CD4-positive, CD25-positive, alpha-beta regulatory T cell (primary cell): Measurements from ENCODE around the gene TPPP3. TPM values are rescaled to one million over a fixed set of nuclear protein-coding genes. Genes with fewer than 3 reads are reported as not detected.

Experiments used
- ATAC-seq, 2 donors: fragments of 150-1000 bp; cut with Tn5 transposase; one replicate each; pipeline ENCODE4 v1.10.0; 2021; ENCODE audit warnings: low read depth in 2 of 2, moderate number of reproducible peaks in 2 of 2, moderate library complexity in 1 of 2
- DNase-seq, 3 donors: peaks; one replicate each; pipeline versions ENCODE4 v3.0.0 to v3.0.0-alpha.2; 2012 to 2022; ENCODE audit warnings: mixed read lengths in 1 of 3
- H3K27ac ChIP-seq: one replicate; pipeline ENCODE4 v1.7.0; 2013; ENCODE audit warnings: mild to moderate bottlenecking, low read length; ENCODE audit not compliant: insufficient read depth, poor library complexity, severe bottlenecking
- H3K27me3 ChIP-seq: one replicate; pipeline ENCODE4 v1.7.0; 2013; ENCODE audit warnings: low read length; ENCODE audit not compliant: control insufficient read depth, insufficient read depth
- H3K36me3 ChIP-seq: one replicate; pipeline ENCODE4 v1.7.0; 2013; ENCODE audit warnings: mild to moderate bottlenecking, low read length, moderate library complexity; ENCODE audit not compliant: control insufficient read depth, insufficient read depth
- H3K4me1 ChIP-seq: 2 replicates; pipeline ENCODE4 v1.7.0; 2013; ENCODE audit warnings: mild to moderate bottlenecking, low read length; ENCODE audit not compliant: insufficient read depth, control insufficient read depth, poor library complexity, severe bottlenecking
- H3K4me3 ChIP-seq: one replicate; pipeline ENCODE4 v1.7.0; 2013; ENCODE audit warnings: low read depth, mild to moderate bottlenecking, low read length, moderate library complexity
- H3K9me3 ChIP-seq, 2 experiments: 1 replicate in 1 of 2; 2 replicates in 1 of 2; pipeline ENCODE4 v1.7.0; 2013; ENCODE audit warnings: low read length in 2 of 2, mild to moderate bottlenecking in 1 of 2, moderate library complexity in 1 of 2; ENCODE audit not compliant: control insufficient read depth in 2 of 2
- H3K27ac Mint-ChIP-seq, 3 donors: one replicate each; pipeline ENCODE4 v1.8.0; 2020 to 2022; ENCODE audit warnings: mild to moderate bottlenecking in 3 of 3, mixed read lengths in 3 of 3, moderate library complexity in 2 of 3
- H3K27me3 Mint-ChIP-seq: one replicate; pipeline ENCODE4 v1.8.0; 2022; ENCODE audit warnings: mild to moderate bottlenecking, mixed read lengths
- H3K36me3 Mint-ChIP-seq: one replicate; pipeline ENCODE4 v1.8.0; 2020; ENCODE audit warnings: mixed read lengths
- H3K4me1 Mint-ChIP-seq, 4 donors: one replicate each; pipeline ENCODE4 v1.8.0; 2020 to 2022; ENCODE audit warnings: mixed read lengths in 4 of 4, mild to moderate bottlenecking in 1 of 4
- H3K4me3 Mint-ChIP-seq, 4 donors: one replicate each; pipeline ENCODE4 v1.8.0; 2020 to 2022; ENCODE audit warnings: mild to moderate bottlenecking in 4 of 4, mixed read lengths in 4 of 4, moderate library complexity in 3 of 4
- H3K9me3 Mint-ChIP-seq, 7 donors: one replicate each; pipeline ENCODE4 v1.8.0; 2020 to 2022; ENCODE audit warnings: mixed read lengths in 7 of 7, mild to moderate bottlenecking in 3 of 7, moderate library complexity in 2 of 7
- polyA plus RNA-seq, 4 donors: library from polyadenylated mRNA; unstranded; fragments of 300-500 nt; fragmentation: Illumina TruSeq; gene quantifications; one replicate each; pipeline ENCODE4 v1.2.3, GENCODE V29; 2021
- total RNA-seq: library from RNA; stranded (reverse); gene quantifications from one replicate; pipeline ENCODE4 v1.2.3, GENCODE V29; 2022

Gene TPPP3
- total and polyA plus RNA-seq, 5 donors from 2014 or later, result not detected

GRCh38 chr16:67436640-67437193 is 43.4 kb upstream of the TPPP3 start:
- Mint-ChIP-seq H3K9me3 (peaks cover 0 to 1% (median 0%) of the 10 kb centered on the region in 7 donors), H3K36me3 (peaks cover 14% of the 10 kb centered on the region), H3K27ac (no peak overlapping the region), H3K4me1 (peaks cover 0 to 4% (median under 1%) of the 10 kb centered on the region in 4 donors), H3K27me3 (peaks cover 12% of the 10 kb centered on the region), H3K4me3 (peak overlapping the region in 1 of 4 donors; percentile 17)
- Histone ChIP-seq H3K4me1 (peaks cover 2% of the 10 kb centered on the region), H3K4me3 (no peak overlapping the region), H3K27me3 (no peaks in the 10 kb centered on the region), H3K9me3 (no peaks in the 10 kb centered on the region), H3K36me3 (peaks cover 16% of the 10 kb centered on the region), H3K27ac (no peak overlapping the region)
- ATAC-seq (no peak), DNase-seq (no peak)

- no peak overlapping the region for H3K27ac ChIP-seq
Measured at GRCh38 chr16:67435758-67436164, 42.5 kb upstream of the TPPP3 start.

GRCh38 chr16:67433131-67433719 is 39.9 kb upstream of the TPPP3 start:
- H3K27ac ChIP-seq, result no peak overlapping the region
- DNase-seq (no peak), ATAC-seq (no peak)
- peaks cover 11% of the 10 kb centered on the region for H3K27me3 ChIP-seq
- Mint-ChIP-seq H3K4me1 (peaks cover 0 to 15% (median 2%) of the 10 kb centered on the region in 4 donors), H3K27me3 (peaks cover 35% of the 10 kb centered on the region), H3K27ac (no peak overlapping the region), H3K36me3 (peaks cover 8% of the 10 kb centered on the region), H3K4me3 (peak overlapping the region in 1 of 4 donors; percentile 57), H3K9me3 (peaks cover 0 to 1% (median 0%) of the 10 kb centered on the region in 7 donors)
- peaks cover 14% of the 10 kb centered on the region for H3K4me1 ChIP-seq
- no peaks in the 10 kb centered on the region for H3K9me3 ChIP-seq
- H3K36me3 ChIP-seq, result peaks cover under 1% of the 10 kb centered on the region
- no peak overlapping the region for H3K4me3 ChIP-seq

More at GRCh38 chr16:67435758-67436164, 42.5 kb upstream of the TPPP3 start:
- Histone ChIP-seq H3K9me3 (no peaks in the 10 kb centered on the region), H3K4me1 (peaks cover 6% of the 10 kb centered on the region), H3K4me3 (no peak overlapping the region), H3K36me3 (peaks cover 10% of the 10 kb centered on the region), H3K27me3 (peaks cover 2% of the 10 kb centered on the region)
- Mint-ChIP-seq H3K4me1 (peaks cover 0 to 7% (median 0%) of the 10 kb centered on the region in 4 donors), H3K27ac (no peak overlapping the region), H3K36me3 (peaks cover 12% of the 10 kb centered on the region), H3K9me3 (peaks cover 0 to 1% (median 0%) of the 10 kb centered on the region in 7 donors), H3K4me3 (peak overlapping the region in 1 of 4 donors; percentile 35), H3K27me3 (peaks cover 12% of the 10 kb centered on the region)
- no peak for DNase-seq
- ATAC-seq, result no peak

GRCh38 chr16:67432506-67432890 is 39.2 kb upstream of the TPPP3 start:
- ATAC-seq, result no peak
- H3K4me1 ChIP-seq, result peaks cover 14% of the 10 kb centered on the region
- no peaks in the 10 kb centered on the region for H3K9me3 ChIP-seq
- no peak overlapping the region for H3K4me3 ChIP-seq
- peak overlapping the region in 3 of 4 donors; percentile 41 to 77 (median 62) for H3K4me3 Mint-ChIP-seq
- H3K27me3 Mint-ChIP-seq, result peaks cover 41% of the 10 kb centered on the region
- H3K4me1 Mint-ChIP-seq, result peaks cover 0 to 15% (median 2%) of the 10 kb centered on the region in 4 donors
- H3K27ac ChIP-seq, result no peak overlapping the region
- peaks cover 0 to 1% (median 0%) of the 10 kb centered on the region in 7 donors for H3K9me3 Mint-ChIP-seq
- peaks cover 11% of the 10 kb centered on the region for H3K27me3 ChIP-seq
- H3K36me3 ChIP-seq, result no peaks in the 10 kb centered on the region
- H3K36me3 Mint-ChIP-seq, result peaks cover 8% of the 10 kb centered on the region
- H3K27ac Mint-ChIP-seq, result no peak overlapping the region
- DNase-seq, result no peak

- H3K9me3 Mint-ChIP-seq, result peaks cover 0 to 1% (median 0%) of the 10 kb centered on the region in 7 donors
- H3K27ac Mint-ChIP-seq, result no peak overlapping the region
- H3K4me1 ChIP-seq, result peaks cover 14% of the 10 kb centered on the region
- H3K4me3 Mint-ChIP-seq, result peak overlapping the region in 3 of 4 donors; percentile 62 to 77 (median 77)
- peaks cover 46% of the 10 kb centered on the region for H3K27me3 Mint-ChIP-seq
- peaks cover 0 to 15% (median 2%) of the 10 kb centered on the region in 4 donors for H3K4me1 Mint-ChIP-seq
- no peak overlapping the region for H3K4me3 ChIP-seq
- peaks cover 4% of the 10 kb centered on the region for H3K36me3 Mint-ChIP-seq
- peaks cover 11% of the 10 kb centered on the region for H3K27me3 ChIP-seq
- no peak overlapping the region for H3K27ac ChIP-seq
- ATAC-seq (no peak), DNase-seq (no peak)
- no peaks in the 10 kb centered on the region for H3K9me3 ChIP-seq
- H3K36me3 ChIP-seq, result no peaks in the 10 kb centered on the region
Measured at GRCh38 chr16:67431775-67432505, 38.6 kb upstream of the TPPP3 start.

- Histone ChIP-seq H3K4me1 (peaks cover 14% of the 10 kb centered on the region), H3K36me3 (no peaks in the 10 kb centered on the region), H3K27ac (no peak within 1 kb of the TSS), H3K27me3 (peaks cover 11% of the 10 kb centered on the region), H3K9me3 (no peaks in the 10 kb centered on the region), H3K4me3 (no peak within 1 kb of the TSS)
- Mint-ChIP-seq H3K9me3 (peaks cover 0 to 1% (median 0%) of the 10 kb centered on the region in 7 donors), H3K27ac (no peak within 1 kb of the TSS), H3K4me3 (peak within 1 kb of the TSS; percentile 64 to 86 (median 76)), H3K4me1 (peaks cover 0 to 15% (median 2%) of the 10 kb centered on the region in 4 donors), H3K36me3 (peaks cover 4% of the 10 kb centered on the region), H3K27me3 (peaks cover 52% of the 10 kb centered on the region)
- peak in 1 of 2 donors; percentile 31 for ATAC-seq
- DNase-seq, result peak in 1 of 3 donors; percentile 16
Measured at GRCh38 chr16:67430977-67431774, 37.9 kb upstream of the TPPP3 start, which contains the start of gene HSD11B2. HSD11B2 (plus strand) TSS chr16:67431121; CDS start chr16:67431249, 128 bp downstream.

GRCh38 chr16:67430504-67430976 is 37.2 kb upstream of the TPPP3 start:
- Histone ChIP-seq H3K27me3 (peaks cover 11% of the 10 kb centered on the region), H3K4me3 (no peak overlapping the region)

More at GRCh38 chr16:67430504-67430976, 37.2 kb upstream of the TPPP3 start:
- Histone ChIP-seq H3K9me3 (no peaks in the 10 kb centered on the region), H3K27ac (no peak overlapping the region), H3K4me1 (peaks cover 14% of the 10 kb centered on the region), H3K36me3 (no peaks in the 10 kb centered on the region)
- Mint-ChIP-seq H3K4me3 (peak overlapping the region; percentile 37 to 86 (median 73)), H3K36me3 (peaks cover 4% of the 10 kb centered on the region), H3K4me1 (peaks cover 0 to 15% (median 2%) of the 10 kb centered on the region in 4 donors), H3K9me3 (peaks cover 0 to 1% (median 0%) of the 10 kb centered on the region in 7 donors), H3K27ac (no peak overlapping the region), H3K27me3 (peaks cover 55% of the 10 kb centered on the region)
- ATAC-seq, result peak in 1 of 2 donors; percentile 17
- DNase-seq, result peak in 1 of 3 donors; percentile 27
